ENCODE results near the gene WHRN. TPM values are rescaled to one million over a fixed set of nuclear protein-coding genes. Genes with fewer than 3 reads are reported as not detected.

The WHRN gene
- total and polyA plus RNA-seq, 9 of the 15 experiments (the other 6 are each of a cell fraction or from before 2014, with no cell fraction given) = 0.31 to 14.1 (median 3.0) TPM

- no peak for TF ChIP-seq ZNF41 (CRISPR knock-in tag; conservative IDR thresholded peaks at IDR 0.05)
- TF ChIP-seq NR2C2 (CRISPR knock-in tag; IDR thresholded peaks at IDR 0.05) = no peak
- no peak for TF ChIP-seq NR2C2 (tag; IDR thresholded peaks at IDR 0.05)
- peak; percentile 78 for TF ChIP-seq ZFP36 (IDR thresholded peaks at IDR 0.05; ENCODE audit: low read depth, low read length, partially characterized antibody)
- no peak for TF ChIP-seq TAL1 (IDR thresholded peaks at IDR 0.05)
- no peak for TF ChIP-seq ELF1 (tag; IDR thresholded peaks at IDR 0.05)
- TF ChIP-seq HDAC3 (IDR thresholded peaks at IDR 0.05; ENCODE audit: borderline replicate concordance, partially characterized antibody) = no peak
- TF ChIP-seq ZNF592 (IDR thresholded peaks at IDR 0.05) = no peak
- TF ChIP-seq ZBTB2 (IDR thresholded peaks at IDR 0.05) = no peak
- TF ChIP-seq RBM25 (IDR thresholded peaks at IDR 0.05; ENCODE audit: low read depth, low read length, severe bottlenecking) = peak; percentile 73
- TF ChIP-seq NFXL1 (CRISPR knock-in tag; IDR thresholded peaks at IDR 0.05) = no peak
- TF ChIP-seq ZBTB7A (IDR thresholded peaks at IDR 0.05; ENCODE audit: borderline replicate concordance, control insufficient read depth, low read depth, low read length) = no peak
- TF ChIP-seq ZNF140 (CRISPR knock-in tag; IDR thresholded peaks at IDR 0.05) = no peak
- peak; percentile 89 for TF ChIP-seq BCOR (IDR thresholded peaks at IDR 0.05)
- TF ChIP-seq HDAC2 (IDR thresholded peaks at IDR 0.05) = 0 out of 2 replicates have a peak, but pooled peaks have one; percentile 12
- peak; percentile 45; the same call in 1 of the 2 replicates for TF ChIP-seq SMARCA5 (IDR thresholded peaks at IDR 0.05)
- TF ChIP-seq NR0B1 (IDR thresholded peaks at IDR 0.05; ENCODE audit: partially characterized antibody) = no peak
- no peak for TF ChIP-seq TAF9B (IDR thresholded peaks at IDR 0.05; ENCODE audit: partially characterized antibody)
Observed at GRCh38 chr9:114484215-114484853, 20.9 kb downstream of the WHRN start (continued).

Measured in K562 (cell line).